Stimulated activated CD8-positive, alpha-beta memory T cell treated with anti-CD3 and anti-CD28 coated beads, Interleukin-7, amount 100 ng/mL, for 1 hour (primary cell): Measurements from ENCODE around the gene TH.
"Not testable (repeated sequence)": the region's sequence is repeated elsewhere in the genome, so short reads cannot be mapped to it uniquely, and the experiment has no call there.

Source experiments
- DNase-seq, 2 donors: peaks; one replicate each; pipeline ENCODE4 v3.0.0-alpha.2; 2020; ENCODE audit warnings: low read depth in 2 of 2

The TH gene

DNA sequence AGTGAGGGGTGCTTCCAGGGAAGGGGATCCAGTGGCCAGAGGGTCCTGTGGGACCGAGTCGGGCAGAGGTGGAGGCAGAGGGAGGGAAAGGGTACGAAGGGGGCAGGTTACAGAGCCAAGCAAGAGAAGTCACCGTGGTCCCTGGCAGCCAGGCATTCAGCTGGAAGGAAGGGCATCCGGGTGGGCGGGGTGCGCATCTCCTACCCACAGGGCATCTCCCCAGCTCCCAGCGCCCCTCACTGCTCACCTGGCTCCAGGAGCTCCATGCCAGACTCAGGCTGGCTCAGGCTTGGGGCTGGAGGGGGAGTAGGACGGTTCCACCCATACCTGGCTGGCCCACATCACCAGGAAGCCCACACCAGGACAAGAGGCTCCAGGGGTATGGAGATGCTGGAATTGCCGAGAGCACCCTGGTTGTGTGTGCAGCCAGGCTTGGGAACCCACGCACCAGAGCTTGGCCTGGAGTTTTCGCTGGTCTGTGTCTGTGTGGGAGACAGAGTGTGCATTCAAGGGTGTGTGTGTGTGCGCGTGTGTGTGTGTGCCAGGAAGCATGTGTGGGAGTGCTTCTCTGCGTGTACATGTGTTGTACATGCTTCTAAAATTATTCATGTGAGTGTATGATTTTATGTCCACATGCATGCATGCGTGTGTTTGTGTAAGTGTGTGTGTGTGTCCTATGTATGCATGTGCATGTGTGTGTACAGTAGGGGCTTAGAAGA is 6.6 kb upstream of the TH start:
- not testable (repeated sequence) for DNase-seq

DNA sequence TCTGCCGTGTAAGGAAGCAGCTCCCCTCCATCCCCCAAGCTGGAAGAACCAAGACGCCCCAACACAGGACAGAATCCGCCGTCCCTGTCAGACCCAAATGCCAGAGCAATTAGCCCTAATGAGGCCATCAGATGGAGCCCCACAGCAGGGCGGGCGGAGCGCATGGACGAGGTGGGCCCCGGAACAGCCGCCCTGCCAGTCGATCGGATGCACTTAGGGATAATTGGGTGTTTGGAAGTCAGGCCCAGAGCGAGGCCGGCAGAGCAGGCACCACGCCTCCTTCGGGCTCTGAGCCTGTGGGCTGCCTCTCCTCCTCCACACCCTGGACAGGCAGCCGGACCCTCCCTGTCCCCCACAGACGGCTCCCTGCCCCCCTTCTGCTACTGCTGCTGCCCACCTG is 5.5 kb upstream of the TH start:
- DNase-seq = no peak

DNA sequence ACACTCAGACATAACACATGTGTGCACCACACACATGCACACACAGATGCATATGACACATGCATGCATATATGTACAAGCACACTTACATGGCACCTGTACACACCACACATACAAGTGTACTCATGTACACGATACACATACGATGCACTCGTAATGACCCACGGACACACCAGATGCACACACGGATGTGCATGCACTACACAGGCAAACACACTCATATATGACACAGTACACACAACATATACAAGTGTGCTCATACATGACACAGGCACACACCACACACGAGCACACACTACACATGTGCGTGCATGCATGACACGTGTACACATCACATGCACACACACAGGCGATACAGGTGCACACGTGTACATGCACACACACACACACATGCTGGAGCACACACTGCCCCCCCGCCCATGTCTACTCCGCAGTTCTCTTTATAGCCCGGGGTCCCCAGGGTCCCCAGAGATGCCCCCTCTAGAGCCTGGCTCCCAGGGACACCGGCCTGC is 4.8 kb upstream of the TH start:
- DNase-seq = no peak

DNA sequence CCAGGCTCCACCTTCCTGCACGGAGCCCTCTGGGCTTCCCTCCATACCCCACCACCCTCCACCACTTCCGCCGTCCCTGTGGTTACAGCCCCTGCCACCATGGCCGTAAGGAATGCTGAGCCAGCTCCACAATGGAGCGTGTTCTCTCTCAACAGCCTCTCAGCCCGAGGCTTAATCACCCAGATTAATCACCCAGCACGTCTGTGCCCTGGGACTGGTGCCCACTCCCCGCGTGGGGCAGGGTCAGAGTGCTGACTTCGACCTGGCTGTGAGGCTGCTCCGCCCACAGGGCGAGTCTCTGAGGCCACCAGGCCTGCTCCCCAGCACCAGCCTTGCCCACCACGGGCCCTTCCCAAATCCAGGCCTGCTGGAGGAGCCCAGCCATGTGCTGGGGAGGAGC is 4.0 kb upstream of the TH start:
- no peak for DNase-seq

DNA sequence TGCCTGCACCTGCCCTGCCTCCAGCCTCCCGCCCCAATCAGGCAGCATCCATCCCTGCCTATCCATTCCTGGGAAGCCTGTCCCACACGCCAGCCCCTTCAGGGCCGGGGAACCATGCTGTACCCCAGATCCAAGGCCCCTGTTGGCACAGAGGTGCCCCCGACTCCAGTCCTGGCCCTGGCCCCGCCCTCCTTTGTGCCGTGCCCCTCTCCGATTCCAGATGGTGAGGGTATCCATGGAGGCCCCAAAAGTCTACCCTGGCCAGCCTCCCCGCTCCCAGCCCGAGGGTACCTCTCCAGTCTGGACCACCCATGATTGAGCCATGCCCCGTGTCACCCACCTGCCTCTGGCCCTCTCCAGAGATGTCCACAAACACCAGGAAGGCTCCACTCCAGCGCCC is 2.7 kb upstream of the TH start:
- no peak for DNase-seq

DNA sequence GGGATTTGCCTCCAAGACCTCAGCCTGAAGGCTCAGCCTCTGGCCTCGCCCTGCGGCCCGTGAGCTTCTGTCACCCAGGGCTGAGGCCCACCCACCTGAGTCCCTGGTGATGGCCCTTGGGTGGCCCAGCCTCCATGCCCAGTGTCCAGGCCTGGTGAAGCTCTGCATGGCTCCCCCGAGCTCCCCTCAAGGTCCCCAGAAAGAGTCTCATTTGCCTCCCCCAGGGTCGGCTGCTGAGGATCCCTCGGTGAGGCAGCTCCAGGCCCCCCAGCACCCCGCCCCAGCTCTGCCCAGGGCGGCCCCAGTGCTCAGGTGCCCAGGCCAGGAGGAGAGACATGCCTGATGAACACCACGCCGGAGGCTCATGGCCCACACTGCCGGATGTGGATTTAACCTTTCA is 2.1 kb upstream of the TH start:
- DNase-seq = no peak

DNA sequence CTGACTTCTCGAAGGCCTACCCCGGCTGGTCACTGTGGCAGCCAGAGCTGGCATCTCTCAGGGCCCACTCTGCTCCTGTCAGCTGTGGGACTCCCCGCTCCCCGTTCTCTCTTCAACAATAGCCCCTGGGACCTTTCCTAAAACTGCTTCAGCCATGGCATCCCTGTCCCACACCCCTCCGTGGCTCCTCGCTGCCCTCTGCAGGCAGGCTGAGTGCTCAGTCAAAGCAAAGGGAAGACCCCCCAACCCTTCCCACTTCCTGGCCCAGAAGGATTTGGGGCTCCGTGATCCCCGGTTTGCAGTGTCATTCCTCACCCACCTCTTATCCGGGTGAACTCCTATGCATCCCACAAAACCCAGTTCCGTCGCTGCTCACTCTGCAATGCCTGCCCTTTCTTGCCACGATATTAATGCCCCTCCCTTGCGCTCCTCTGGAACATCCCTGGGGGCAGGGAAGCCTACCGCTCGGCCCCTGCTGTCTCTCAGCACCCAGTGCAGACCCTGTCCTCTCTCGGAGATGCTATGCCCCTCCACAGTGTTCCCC is 1.6 kb upstream of the TH start:
- DNase-seq = no peak

DNA sequence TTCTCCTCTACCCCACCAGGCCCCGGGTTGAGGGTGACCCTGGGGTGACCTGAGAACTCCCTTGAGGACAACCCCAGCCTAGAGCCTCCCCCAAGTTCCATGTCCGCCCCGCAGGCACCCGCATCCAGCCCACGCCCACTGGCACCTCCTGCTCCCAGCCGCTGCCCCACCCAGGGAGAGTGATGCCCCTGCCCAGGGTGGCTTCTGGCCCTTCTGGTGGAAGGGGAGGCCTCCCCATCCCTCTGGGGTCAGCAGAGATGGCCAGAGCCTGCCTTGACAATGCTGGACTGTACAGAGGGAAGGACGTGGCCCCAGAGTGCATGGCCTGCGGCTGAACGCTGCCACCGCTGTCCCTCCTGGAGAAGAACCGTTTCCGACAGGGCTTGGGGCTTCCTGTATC is 1.1 kb upstream of the TH start:
- DNase-seq = no peak

DNA sequence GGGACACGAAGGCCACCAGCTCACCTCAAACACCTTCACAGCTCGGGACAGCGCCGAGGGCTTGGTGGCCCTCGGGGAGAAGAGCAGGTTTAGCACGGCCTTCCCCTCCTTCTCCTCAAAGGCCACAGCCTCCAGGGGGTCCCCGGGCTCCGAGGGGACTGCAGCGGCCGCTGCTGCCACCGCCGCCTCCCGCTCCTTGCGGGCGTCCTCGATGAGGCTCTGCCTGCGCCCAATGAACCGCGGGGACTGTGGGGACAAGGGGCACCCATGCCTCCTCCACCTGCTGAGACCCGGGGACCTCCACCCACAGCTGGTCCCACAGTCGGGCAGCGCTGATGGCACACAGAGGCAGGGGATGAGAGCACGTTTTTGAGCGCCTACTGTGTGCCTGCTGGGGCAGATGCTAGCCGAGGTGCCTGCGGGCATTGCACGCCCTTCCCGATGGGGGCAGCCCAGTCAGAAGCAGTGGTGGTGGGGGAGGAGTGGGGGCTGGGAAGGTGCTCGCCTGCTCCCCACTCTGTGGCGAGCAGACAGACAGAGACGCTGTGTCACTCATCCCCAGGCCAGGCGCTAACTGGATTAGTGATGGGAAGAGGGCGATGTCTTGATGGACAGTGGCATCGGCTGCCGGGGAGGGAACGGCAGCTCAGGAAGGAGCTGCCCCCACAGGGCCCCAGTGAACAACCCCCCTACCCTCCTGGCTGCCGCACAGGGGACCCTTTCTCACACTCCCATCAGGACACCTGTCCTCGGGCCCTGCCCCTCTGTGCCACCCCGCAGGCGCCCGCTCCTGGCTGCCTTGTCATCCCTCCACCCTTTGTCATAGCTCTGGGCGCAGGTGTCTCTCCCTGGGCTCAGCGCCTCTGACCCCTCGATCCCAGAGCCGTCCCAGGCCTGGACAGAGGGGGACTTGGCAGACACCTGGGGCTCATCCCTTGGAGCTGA is 1.7 kb downstream of the TH start:
- no peak for DNase-seq

DNA sequence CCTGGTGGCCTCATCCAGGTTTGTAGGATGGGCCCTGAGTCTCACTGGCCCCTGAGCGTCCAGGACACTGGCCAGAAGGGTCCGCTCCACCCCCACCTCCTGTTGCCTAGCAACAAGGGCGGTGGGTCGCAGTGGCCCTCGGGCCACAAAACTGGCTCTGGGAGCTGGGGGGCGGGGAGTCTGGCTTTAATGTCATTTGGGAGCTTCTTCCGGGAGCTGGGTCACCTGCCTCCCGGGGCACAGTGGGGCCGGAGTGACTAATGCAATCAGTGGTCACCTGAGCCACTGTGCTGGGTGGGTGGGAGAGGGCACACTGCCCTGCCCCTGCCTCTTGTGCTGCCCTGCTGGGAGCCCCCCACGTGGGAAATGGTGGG is 2.6 kb downstream of the TH start:
- no peak for DNase-seq

DNA sequence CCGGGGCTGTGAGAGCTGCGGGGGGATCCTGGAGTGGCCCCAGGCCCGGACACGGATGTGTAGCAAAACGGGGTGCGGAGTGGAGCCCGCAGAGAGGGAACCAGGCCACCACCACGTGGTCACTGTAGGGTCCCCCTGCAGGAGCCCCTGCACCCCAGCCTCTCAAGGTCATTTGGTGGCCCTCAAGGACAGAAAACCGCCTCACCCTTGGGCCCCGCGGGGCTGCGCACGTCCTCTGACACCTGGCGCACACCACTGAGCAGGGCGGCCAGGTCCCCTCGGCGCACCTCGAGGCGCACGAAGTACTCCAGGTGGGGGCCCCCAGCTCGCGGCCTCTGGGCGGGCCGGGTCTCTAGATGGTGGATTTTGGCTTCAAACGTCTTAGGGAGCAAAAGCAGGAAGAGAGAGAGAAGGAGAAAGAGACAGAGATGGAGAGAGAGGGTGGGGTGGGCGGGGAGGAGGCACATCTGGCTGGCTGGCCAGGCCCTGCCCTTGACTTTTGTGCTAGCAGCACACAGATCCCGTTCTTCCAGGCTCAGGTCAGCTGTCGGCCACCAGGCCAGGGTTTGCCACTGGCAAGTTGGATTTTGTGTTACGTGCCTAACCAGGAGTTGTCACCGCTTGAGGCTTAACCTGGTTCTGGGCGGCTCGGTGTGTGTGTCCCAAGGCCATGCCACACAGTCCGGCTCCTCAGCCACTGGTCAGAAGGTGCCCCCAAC is 3.2 kb downstream of the TH start:
- DNase-seq = no peak

DNA sequence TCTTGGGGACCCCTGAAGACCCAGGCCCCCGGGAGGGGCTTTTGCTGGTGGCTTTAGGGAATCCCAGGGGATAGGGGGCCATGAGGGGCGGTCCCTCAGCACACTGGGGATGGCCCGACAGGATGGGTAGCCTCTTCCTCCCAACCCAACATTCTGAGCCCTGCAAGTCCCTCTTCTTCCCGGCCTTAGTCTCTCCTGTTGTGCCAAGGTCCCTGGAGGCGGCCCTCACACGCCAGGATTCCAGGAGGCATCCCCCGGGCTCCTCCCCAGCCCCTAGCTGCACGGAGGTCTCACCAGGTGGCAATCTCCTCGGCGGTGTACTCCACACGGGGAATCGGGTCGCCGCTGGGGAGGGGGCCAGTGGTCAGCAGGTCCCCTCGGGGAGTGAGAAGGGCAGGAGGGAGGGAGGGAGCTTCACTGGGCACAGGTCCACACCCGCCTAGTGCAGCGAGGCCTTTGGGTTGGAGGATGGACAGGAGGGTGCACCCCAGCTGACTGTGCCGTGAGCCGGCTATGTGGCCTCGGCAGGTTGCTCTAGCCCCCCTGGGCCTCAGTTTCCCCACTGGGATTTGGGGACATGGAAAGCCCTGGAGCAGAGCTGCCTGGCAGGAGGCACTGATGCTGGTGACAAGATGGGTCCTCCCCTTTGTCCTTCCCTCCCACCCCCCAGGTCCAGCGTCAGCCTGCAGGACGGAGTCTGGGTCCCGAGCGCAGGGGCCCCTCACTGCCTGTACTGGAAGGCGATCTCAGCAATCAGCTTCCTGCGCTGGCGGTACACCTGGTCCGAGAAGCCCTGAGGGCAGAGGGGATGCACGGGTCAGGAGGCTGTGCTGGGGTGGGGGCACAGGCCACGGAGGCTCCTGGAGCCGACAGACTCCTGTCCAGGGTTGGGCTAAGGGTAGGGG is 4.2 kb downstream of the TH start:
- no peak for DNase-seq

DNA sequence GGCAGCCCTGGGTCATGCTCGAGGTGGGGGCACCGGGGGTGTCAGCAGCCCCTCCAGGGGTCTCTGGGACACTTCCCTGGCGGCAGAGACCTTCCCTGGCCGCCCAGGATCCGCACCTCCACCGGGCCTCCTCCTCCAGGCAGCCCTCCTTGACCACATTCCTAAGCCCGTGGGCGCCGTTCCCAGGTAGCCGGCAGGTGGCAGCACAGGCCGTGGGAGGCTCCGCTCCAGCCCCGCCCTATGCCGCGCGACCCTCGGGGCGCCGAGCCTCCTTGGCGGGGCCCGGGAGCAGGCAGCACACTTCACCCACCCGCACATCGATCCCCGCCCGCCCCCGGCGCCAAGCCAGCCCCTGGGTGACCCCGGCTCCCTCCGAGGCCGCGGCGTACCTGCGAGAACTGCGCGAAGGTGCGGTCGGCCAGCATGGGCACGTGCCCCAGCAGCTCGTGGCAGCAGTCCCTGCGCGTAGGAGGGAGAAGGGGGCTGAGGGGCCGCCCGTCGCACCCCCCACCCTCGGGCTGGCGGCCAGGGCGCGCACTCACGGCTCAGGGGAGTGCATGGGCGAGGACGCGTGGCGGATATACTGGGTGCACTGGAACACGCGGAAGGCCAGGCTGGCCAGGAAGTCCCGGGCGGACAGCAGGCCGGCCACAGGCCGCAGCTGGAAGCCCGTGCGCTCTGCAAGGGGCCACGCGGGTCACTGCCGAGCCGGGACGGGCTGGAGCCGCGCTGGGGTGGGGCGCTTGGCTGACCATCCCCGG is 5.3 kb downstream of the TH start:
- DNase-seq = no peak

DNA sequence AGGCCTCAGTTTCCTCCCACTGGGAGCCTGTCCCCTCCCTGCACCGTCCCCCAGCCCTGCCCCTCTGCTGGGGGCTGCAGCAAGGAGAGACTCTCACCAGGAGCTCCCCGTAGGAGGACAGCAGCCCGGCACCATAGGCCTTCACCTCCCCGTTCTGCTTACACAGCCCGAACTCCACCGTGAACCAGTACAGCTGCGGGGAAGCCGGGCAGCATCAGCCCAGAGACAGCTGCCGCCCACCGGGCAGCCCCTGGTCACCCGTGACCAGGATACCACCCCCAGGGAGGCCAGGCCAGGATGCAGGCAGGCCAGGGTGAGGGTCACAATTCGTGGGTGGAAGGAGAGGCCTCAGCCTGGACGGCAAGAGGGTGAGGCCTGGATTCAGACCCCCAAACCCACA is 6.0 kb downstream of the TH start:
- no peak for DNase-seq

DNA sequence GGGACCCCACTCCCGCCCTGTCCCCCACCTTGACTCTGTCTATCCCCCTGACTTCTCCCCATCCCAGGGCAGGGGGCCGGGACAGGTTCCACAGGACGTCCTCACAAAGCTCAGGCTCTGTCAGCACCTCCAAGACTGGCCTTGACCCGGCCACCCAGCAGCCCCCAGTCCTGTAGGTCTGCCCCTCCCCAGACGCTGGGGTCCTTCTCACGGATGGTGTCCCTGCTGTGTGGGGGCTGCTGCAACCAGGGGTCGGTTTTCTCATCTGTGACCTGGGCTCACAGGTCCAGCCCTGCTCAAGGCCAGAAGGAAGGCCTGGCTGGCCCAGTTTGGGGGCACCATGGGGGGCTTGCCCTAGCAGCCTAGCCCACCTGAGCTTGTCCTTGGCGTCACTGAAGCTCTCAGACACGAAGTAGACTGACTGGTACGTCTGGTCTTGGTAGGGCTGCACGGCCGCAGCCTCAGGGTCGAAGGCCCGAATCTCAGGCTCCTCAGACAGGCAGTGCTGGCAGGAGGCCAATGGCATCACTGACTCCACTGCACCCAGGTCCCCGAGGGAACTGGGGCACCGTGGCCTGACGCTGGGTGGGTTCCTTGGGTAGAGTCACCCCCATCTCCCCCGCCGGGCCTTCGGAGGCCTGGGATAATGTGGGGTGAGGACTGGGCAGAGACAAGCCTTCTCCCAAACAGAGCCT is 6.6 kb downstream of the TH start:
- no peak for DNase-seq

DNA sequence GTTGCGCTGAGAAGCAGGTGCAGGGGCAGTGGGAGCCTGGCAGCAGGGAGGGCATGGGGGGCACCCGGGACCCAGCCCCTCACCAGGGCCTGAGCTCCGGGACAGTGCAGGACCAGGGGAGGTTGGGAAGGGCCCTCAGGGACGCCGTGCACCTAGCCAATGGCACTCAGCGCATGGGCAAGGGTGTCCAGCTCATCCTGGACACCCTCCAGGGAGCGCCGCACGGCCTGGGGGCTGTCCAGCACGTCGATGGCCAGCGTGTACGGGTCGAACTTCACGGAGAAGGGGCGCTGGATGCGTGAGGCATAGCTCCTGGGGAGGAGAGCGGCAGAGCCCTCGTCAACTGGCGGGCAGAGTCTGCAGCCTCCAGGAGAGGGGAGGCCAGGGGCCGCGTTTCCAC is 7.5 kb downstream of the TH start:
- DNase-seq = no peak

DNA sequence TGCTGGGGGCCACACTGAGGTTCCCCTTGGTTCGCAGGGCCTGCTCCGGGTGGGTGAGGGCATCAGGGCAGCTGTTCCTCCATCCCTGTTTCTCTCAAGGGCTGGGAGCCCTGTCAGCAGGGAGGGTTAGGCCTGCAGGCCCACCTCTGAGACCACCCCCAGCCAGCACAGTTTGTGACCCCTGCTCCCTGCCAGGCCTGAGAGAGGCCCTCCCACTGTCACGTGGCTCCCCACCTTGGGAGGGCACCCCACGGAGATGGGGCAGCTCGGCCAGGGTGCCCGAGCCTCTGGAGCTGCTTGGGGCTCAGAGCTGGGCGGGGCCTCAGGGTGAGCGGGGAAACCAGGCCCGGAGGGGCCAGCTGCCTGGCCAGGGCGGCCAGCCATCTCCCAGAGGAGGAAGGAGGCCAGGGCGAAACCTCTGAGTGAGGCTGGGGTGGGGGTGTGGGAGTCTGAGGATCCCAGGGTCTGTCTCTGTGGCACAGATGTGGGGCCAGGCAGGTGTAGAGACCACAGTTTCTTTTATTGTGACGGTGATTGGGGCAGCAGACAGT is 8.1 kb downstream of the TH start:
- DNase-seq = no peak

DNA sequence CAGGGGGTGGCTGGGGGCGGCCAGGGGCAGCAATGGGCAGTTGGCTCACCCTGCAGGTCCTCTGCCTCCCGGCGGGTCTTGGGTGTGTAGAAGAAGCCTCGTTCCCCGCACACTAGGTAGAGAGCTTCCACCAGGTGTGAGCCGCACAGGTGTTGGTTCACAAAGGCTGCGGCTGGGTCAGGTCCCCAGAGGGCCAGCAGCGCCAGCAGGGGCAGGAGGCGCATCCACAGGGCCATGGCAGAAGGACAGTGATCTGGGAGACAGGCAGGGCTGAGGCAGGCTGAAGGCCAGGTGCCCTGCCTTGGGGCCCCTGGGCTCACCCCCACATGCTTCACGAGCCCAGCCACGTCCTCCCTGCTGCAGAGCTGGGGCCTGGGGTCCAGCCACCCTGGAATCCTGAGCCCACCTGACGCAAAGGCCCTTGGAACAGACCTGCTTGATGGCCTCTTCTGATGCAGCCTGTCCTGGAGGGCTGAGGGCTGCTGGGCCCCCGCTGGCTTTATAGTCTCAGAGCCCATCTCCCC is 10.8 kb downstream of the TH start, which contains the start of gene INS:
INS (minus strand) TSS at position 474 of the 524 bp plus-strand sequence; CDS start at position 236, 238 bp downstream.
- no peak for DNase-seq
